OCI-LY1 (cell line): ENCODE data around the gene PDE6D.
A peak's percentile ranks its signal among the peaks of the same experiment; 100 is the strongest.

Experiments
- CTCF ChIP-seq: fragments of 200-600 bp; sonication (generic), shearing (Covaris generic); IDR thresholded peaks from 2 replicates; pipeline ENCODE4 v1.5.1; 2017; ENCODE audit warnings: mild to moderate bottlenecking, antibody characterized with exemption, low read length, moderate library complexity, mixed read lengths
- EZH2 ChIP-seq: fragments of 200-600 bp; sonication (generic), shearing (Covaris generic); IDR thresholded peaks from 2 replicates; pipeline ENCODE4 v1.8.0; 2017; ENCODE audit warnings: borderline replicate concordance, mixed run types, mild to moderate bottlenecking, antibody characterized with exemption, low read length, moderate library complexity, mixed read lengths

GRCh38 chr2:231706731-231707624 lies 74.1 kb downstream of the PDE6D start:
- TF ChIP-seq CTCF: peak; percentile 98
- TF ChIP-seq EZH2: no peak
